ENCODE data around the gene GPR42.
A peak's percentile ranks its signal among the peaks of the same experiment; 100 is the strongest.

Gene GPR42

GRCh38 chr19:35370722-35371121, at the start of gene GPR42:
TSS of gene GPR42 (plus strand) at chr19:35371068. CDS start at chr19:35371360, 292 bp downstream.
- no peak for DNase-seq (ENCODE audit: low read depth in 2 of 2)

DNA sequence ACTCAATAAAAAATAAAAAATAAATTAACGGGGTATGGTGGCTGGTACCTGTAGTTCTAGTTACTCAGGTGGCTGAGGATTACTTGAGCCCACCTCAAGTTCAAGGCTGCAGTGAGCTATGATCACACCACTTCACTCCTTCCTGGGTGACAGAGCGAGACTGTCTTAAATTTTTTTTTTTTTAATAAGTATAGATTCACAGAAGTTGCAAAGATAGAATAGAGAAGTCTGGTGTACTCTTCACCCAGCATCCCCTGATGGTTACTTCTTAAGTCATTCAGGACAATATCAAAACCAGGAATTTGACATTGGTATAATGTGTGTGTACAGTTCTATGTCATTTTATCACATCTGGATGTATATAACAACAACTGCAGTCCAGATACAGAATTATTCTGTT, 49.6 kb upstream of the GPR42 start:
- no peak for DNase-seq (ENCODE audit: low read depth in 2 of 2)

GRCh38 chr19:35322014-35322413, 48.9 kb upstream of the GPR42 start:
- no peak for DNase-seq (ENCODE audit: low read depth in 2 of 2)

DNA sequence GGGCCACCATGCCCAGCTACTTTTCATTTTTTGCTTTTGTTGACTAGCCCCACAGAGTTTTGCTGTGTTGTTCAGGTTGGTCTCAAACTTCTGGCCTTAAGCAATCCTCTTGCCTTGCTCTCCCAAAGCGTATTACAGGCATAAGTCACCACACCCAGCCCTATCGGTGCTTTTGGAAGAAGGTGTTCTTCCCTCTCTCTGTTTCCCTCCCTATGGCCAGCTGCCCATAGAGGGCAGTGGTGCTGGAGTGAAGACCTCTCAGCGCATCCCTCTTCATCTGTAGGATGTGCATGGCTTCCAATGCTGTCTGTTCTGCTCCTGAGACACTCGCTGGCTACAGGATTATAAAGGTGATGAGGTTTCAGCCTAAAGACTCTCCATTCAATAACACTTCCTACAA, 43.2 kb upstream of the GPR42 start:
- no peak for DNase-seq (ENCODE audit: low read depth in 2 of 2)

- no peak for DNase-seq (ENCODE audit: low read depth in 2 of 2)
These were observed 42.0 kb upstream of the GPR42 start, which contains the start of gene CD22 for GRCh38 chr19:35328851-35329285. TSS of gene CD22 (plus strand) at chr19:35329187. CDS start at chr19:35332041, 2,854 bp downstream.

DNA sequence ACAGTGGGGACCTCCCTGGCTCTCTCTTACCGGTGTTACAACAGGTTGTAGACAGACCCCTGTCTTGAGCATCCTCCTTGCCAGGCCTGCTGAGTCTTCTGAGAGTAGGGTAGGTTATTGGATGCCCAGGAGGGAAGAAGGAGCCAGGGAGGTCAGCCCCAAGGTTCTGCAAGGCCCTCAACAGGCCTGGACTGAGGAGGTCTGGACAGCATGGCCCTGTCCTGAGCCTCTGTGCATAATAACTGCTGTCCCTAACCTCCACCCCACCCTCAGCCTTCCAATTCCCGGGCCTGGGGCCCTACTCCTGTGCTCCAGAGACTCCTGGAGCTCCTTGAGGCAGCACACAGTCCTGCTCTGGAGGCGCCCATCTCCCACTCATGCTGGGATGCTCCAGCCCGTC, 41.5 kb upstream of the GPR42 start:
- DNase-seq (ENCODE audit: low read depth in 2 of 2) = no peak

DNA sequence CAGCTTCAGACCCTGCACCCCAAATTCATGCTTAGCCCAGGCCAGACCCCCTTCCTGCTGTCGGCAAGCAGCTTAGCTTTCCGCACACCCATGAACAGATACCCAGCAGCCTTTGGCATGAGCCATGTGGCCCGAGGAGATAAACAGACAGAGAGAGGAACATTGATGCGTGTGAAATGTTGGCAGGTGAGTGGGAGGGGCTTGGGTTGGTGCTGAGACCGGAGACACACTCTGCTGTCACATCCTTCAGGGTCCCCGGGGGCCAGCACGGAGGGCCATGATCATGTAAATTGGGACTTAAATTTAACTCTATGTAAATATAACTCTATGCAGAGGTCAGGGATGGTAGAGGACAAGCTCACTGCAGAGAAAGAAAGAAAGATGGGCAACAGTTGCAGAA, 40.4 kb upstream of the GPR42 start:
- DNase-seq (ENCODE audit: low read depth in 2 of 2) = no peak

GRCh38 chr19:35331551-35332214, 39.2 kb upstream of the GPR42 start:
- no peak for DNase-seq (ENCODE audit: low read depth in 2 of 2)

DNA sequence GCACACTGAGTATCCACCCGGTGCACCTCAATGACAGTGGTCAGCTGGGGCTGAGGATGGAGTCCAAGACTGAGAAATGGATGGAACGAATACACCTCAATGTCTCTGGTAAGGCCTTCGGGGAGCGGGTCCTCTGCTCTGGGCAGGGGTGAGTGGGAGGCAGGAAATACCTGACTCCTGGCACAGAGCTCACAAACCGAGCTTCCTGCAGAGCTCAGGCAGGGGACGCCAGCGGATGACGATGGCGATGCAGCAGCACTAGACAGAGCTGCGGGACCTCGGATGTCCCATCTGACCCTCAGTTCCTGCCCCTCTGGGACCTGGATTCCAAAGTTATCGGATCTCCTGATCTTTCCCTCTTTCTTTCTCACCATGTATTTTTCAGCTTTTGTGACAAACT, 38.1 kb upstream of the GPR42 start:
- DNase-seq (ENCODE audit: low read depth in 2 of 2) = no peak

DNA sequence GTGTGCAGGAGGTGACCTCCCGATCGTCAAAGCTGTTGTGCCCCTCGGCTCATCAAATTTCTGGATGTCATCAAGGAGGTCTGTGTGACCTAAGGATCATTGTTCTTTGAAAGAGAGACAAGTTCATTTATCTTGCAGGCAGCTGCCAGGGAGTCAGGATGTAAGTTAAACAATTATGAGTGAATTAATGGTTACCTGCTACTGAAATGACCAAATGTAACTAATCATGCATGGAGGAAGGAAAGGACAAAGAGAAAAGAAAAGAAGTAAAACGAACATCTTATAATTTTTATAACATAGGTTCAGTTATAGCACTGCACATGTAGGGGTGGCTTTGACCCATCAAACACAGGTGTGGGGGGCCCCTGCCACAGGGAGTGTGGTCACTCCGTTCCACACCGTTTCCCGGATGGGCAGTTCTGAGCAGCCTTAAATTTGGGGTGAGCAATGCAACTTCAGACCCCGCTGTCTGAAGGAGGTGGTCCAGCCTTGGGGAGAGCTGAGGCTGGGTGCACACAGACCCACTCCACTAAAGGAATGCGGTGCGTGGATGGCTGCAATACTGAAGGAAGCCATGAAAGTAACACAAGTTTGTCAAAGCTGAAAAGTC, 36.6 kb upstream of the GPR42 start:
- DNase-seq (ENCODE audit: low read depth in 2 of 2) = no peak

DNA sequence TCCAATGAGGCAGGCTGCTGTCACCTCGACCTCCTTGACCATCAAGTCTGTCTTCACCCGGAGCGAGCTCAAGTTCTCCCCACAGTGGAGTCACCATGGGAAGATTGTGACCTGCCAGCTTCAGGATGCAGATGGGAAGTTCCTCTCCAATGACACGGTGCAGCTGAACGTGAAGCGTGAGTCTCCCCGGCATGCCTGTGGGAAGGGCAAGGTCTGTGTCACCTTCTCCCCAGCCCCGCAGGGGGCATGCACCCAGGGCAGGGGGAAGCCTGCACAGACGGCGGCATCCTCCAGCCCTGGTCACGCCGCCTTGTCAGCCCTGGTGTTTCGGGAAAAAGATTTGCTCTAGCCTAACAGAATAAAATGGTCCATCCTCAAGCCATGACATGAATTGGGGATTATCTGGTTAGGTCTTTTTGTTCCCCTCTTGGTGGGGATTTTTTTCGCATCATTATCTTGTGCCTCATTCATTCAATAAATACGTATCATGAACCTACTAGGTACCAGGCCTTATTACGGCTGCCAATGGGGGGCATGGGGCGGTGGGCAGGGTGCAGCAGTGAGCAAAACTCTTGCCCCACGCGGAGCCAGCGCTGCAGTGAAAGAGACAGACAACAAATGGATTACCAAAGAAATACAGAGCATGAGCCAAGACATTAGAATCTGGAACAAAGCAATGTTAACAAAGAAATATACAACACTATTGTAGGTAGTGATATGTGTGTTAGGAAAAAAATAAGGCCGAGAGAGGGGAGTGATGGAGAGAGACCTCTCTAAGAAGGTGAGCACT, 34.5 kb upstream of the GPR42 start:
- DNase-seq (ENCODE audit: low read depth in 2 of 2) = no peak

GRCh38 chr19:35337097-35337983, 33.5 kb upstream of the GPR42 start:
- no peak for DNase-seq (ENCODE audit: low read depth in 2 of 2)

DNA sequence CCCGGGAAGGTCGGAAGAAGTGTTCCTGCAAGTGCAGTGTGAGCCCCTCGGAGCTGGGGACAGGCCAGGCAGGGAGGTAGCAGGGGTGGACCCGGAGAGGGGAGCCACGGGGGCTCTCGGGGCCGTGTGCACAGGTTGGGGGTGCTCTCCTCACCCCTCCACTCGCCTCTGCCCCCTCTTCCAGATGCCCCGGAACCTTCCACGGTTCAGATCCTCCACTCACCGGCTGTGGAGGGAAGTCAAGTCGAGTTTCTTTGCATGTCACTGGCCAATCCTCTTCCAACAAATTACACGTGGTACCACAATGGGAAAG, 32.9 kb upstream of the GPR42 start:
- DNase-seq (ENCODE audit: low read depth in 2 of 2) = no peak

DNA sequence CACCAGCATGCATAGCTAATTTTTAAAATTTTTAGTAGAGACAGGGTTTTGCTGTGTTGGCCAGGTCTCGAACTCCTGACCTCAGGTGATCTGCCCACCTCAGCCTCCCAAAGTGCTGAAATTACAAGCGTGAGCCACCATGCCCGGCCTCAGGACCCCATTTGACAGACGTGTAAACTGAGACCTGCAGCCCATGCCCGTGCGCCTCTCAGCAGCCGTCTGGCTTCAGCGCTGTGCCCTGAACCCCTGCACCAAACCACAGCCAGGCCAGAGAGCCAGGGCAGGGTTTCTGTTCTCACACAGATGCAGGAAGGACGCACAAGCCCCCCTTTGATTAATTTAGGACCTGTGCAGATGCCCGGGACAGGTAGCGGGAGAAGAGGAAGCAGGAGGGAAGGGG, 30.4 kb upstream of the GPR42 start:
- DNase-seq (ENCODE audit: low read depth in 2 of 2) = no peak

- DNase-seq (ENCODE audit: low read depth in 2 of 2) = no peak
These were observed 29.9 kb upstream of the GPR42 start for GRCh38 chr19:35341006-35341405.

DNA sequence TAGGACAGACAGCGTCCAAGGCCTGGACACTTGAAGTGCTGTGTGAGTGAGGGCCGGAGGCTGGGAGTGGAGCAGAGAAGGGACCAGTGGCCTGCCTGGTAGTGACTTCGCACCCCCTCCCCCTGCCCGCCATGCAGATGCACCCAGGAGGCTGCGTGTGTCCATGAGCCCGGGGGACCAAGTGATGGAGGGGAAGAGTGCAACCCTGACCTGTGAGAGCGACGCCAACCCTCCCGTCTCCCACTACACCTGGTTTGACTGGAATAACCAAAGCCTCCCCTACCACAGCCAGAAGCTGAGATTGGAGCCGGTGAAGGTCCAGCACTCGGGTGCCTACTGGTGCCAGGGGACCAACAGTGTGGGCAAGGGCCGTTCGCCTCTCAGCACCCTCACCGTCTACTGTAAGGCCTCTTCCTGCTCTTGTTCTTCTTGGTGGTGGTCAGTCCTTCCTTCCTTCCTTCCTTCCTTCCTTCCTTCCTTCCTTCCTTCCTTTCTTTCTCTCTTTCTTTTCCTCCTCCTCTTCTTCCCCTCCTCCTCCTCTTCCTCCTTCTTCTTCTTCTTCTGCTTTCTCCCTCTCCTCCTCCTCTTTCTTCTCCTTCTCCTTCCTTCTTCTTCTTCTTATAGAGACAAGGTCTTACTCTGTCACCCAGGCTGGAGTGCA, 29.2 kb upstream of the GPR42 start:
- DNase-seq (ENCODE audit: low read depth in 2 of 2) = no peak

DNA sequence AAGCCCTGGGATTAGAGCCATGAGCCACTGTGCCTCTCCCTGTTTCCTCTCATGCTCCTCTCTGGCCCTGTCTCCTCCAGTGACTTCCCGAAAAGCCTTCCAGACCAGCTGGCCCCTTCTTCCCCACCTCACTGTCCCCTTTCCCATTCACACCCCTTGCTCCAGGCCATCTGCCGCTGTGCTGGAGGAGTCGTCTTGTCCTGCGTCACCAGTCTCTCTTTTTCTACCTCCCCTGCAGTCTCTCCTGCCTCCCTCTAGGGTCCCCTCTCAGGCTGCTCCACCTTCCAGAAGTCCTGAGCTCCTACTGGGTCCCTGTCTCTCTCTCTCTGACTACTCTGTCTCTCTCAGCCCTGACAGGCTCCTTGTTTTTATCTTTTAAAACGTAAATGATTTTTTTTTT, 28.4 kb upstream of the GPR42 start:
- no peak for DNase-seq (ENCODE audit: low read depth in 2 of 2)

- no peak for DNase-seq (ENCODE audit: low read depth in 2 of 2)
These were observed 26.3 kb upstream of the GPR42 start for GRCh38 chr19:35344511-35345031.

- no peak for DNase-seq (ENCODE audit: low read depth in 2 of 2)
These were observed 25.2 kb upstream of the GPR42 start for GRCh38 chr19:35345671-35346111.

DNA sequence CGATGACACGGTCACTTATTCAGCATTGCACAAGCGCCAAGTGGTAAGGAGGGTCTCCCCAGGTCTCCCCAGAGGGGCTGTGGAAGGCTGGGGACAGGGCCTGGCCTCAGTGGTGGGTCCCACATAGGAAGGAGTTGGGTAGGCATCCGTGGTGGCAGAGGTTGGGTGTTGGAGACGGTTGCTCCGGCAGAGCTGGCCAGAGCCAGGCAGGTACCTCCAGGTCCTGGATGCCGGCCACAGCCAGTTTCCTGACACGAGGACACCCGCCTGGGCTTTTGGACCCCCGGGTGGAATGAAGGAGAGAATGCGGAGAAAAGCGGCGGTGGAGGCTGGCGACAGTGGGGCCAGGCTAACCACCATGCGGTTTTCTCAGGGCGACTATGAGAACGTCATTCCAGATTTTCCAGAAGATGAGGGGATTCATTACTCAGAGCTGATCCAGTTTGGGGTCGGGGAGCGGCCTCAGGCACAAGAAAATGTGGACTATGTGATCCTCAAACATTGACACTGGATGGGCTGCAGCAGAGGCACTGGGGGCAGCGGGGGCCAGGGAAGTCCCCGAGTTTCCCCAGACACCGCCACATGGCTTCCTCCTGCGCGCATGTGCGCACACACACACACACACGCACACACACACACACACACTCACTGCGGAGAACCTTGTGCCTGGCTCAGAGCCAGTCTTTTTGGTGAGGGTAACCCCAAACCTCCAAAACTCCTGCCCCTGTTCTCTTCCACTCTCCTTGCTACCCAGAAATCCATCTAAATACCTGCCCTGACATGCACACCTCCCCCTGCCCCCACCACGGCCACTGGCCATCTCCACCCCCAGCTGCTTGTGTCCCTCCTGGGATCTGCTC, 24.4 kb upstream of the GPR42 start:
- peak; percentile 15 to 62 for DNase-seq (ENCODE audit: low read depth in 2 of 2)
